Uterus (tissue), 4 donors: ENCODE data around the gene SH3BP5. TPM values are rescaled to one million over a fixed set of nuclear protein-coding genes. Genes with fewer than 3 reads are reported as not detected.

Experiments used
- DNase-seq, 2 donors: peaks; one replicate each; pipeline ENCODE4 v3.0.0-alpha.2; 2019 to 2020
- H3K27ac ChIP-seq, 2 donors: fragments of 200-600 bp; sonication (generic); 1 replicate in 1 of 2; 2 replicates in 1 of 2; pipeline ENCODE4 v1.5.1; 2016 to 2018
- H3K27me3 ChIP-seq, 2 donors: fragments of 200-600 bp; sonication (generic); one replicate each; pipeline ENCODE4 v1.5.1; 2018 to 2019; ENCODE audit warnings: control low read depth in 1 of 2
- H3K36me3 ChIP-seq, 2 donors: fragments of 200-600 bp; sonication (generic); one replicate each; pipeline ENCODE4 v1.5.1; 2019; ENCODE audit warnings: control low read depth in 1 of 2
- H3K4me1 ChIP-seq, 2 donors: fragments of 200-600 bp; sonication (generic); one replicate each; pipeline ENCODE4 v1.5.1; 2018 to 2019; ENCODE audit warnings: control low read depth in 1 of 2
- H3K4me3 ChIP-seq, 2 donors: fragments of 200-600 bp; sonication (generic); 1 replicate in 1 of 2; 2 replicates in 1 of 2; pipeline ENCODE4 v1.5.1; 2018 to 2019; ENCODE audit warnings: mild to moderate bottlenecking in 1 of 2
- H3K9me3 ChIP-seq, 2 donors: fragments of 200-600 bp; sonication (generic); one replicate each; pipeline ENCODE4 v1.5.1; 2019; ENCODE audit warnings: control low read depth in 1 of 2
- POLR2A ChIP-seq, 2 donors: fragments of 450-650 bp; IDR thresholded peaks; one replicate each; pipeline ENCODE4 v1.6.1; 2016; ENCODE audit warnings: antibody characterized with exemption in 2 of 2, mild to moderate bottlenecking in 1 of 2, moderate library complexity in 1 of 2
- intact Hi-C: fragments of 100-400 bp; cut with DNase I; formaldehyde crosslinking; loops from one replicate; pipeline ENCODE4 v1.15.1; 2023; ENCODE audit warnings: low total_unique reads
- total RNA-seq, 4 donors: library from RNA; depleted of rRNA in 3 of 4; stranded (reverse); fragments of >200 nt in 3 of 4; gene quantifications; one replicate each; pipeline versions ENCODE4 v1.1.0 to v1.2.4, GENCODE V29; 2014 to 2023
- TF ChIP-seq, protein P1 (sequence below), 4 experiments: fragments of 200-600 bp in 2 of 4; fragments of 450-650 bp in 2 of 4; sonication (generic) in 2 of 4; IDR thresholded peaks; one replicate each; pipeline ENCODE4 v1.5.1; 2016 to 2019; ENCODE audit warnings: antibody characterized with exemption in 4 of 4, mild to moderate bottlenecking in 2 of 4, moderate library complexity in 1 of 4
- donor health status: DM: yes; HTN: yes; CAD: no.

Gene SH3BP5
- total RNA-seq, 4 donors from 2014 or later, result 58.8 to 154 (median 75.5) TPM

GRCh38 chr3:15269091-15269989 lies 63.0 kb downstream of the SH3BP5 start:
- DNase-seq, result peak; percentile 95 to 96
- peak; percentile 64 to 67 for TF ChIP-seq POLR2A (IDR thresholded peaks at IDR 0.05)
- TF ChIP-seq, protein P1, sequence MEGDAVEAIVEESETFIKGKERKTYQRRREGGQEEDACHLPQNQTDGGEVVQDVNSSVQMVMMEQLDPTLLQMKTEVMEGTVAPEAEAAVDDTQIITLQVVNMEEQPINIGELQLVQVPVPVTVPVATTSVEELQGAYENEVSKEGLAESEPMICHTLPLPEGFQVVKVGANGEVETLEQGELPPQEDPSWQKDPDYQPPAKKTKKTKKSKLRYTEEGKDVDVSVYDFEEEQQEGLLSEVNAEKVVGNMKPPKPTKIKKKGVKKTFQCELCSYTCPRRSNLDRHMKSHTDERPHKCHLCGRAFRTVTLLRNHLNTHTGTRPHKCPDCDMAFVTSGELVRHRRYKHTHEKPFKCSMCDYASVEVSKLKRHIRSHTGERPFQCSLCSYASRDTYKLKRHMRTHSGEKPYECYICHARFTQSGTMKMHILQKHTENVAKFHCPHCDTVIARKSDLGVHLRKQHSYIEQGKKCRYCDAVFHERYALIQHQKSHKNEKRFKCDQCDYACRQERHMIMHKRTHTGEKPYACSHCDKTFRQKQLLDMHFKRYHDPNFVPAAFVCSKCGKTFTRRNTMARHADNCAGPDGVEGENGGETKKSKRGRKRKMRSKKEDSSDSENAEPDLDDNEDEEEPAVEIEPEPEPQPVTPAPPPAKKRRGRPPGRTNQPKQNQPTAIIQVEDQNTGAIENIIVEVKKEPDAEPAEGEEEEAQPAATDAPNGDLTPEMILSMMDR (IDR thresholded peaks at IDR 0.05), result peak in 2 of 4 experiments; percentile 14 to 16
- intact Hi-C loops, result loop anchor here (2.0 to 5.0 kb wide), 2 partner anchors 63 to 108 kb away; partner anchors contain the start of gene SH3BP5
- Histone ChIP-seq H3K9me3 (no peaks in the 10 kb centered on the region), H3K36me3 (no peaks in the 10 kb centered on the region), H3K4me1 (peaks cover 15 to 23% of the 10 kb centered on the region in 2 donors), H3K4me3 (peak overlapping the region in 1 of 2 donors; percentile 8), H3K27ac (peak overlapping the region; percentile 93 to 98), H3K27me3 (no peaks in the 10 kb centered on the region)

- Histone ChIP-seq H3K4me1 (peaks cover 15 to 25% of the 10 kb centered on the region in 2 donors), H3K9me3 (no peaks in the 10 kb centered on the region), H3K27me3 (no peaks in the 10 kb centered on the region), H3K36me3 (no peaks in the 10 kb centered on the region), H3K27ac (peak overlapping the region; percentile 93 to 98), H3K4me3 (no peak overlapping the region)
- DNase-seq, result peak; percentile 88
- no peak for TF ChIP-seq POLR2A (IDR thresholded peaks at IDR 0.05)
- TF ChIP-seq, protein P1 (IDR thresholded peaks at IDR 0.05), result peak; percentile 93 to 97 (median 95)
- intact Hi-C loops, result loop anchor here (2.0 to 5.0 kb wide), 2 partner anchors 65 to 109 kb away; partner anchors contain the start of gene SH3BP5
Observed at GRCh38 chr3:15268033-15268631, 64.3 kb downstream of the SH3BP5 start.

GRCh38 chr3:15267502-15267901 lies 64.9 kb downstream of the SH3BP5 start:
- Histone ChIP-seq H3K4me3 (no peak overlapping the region), H3K9me3 (no peaks in the 10 kb centered on the region), H3K36me3 (no peaks in the 10 kb centered on the region), H3K4me1 (peaks cover 15 to 25% of the 10 kb centered on the region in 2 donors), H3K27me3 (no peaks in the 10 kb centered on the region), H3K27ac (peak overlapping the region; percentile 93 to 98)
- DNase-seq, result no peak
- TF ChIP-seq, protein P1 (IDR thresholded peaks at IDR 0.05), result no peak
- intact Hi-C loops, result loop anchor here (5.0 kb wide), 1 partner anchor 110 kb away; no protein-coding TSS in a partner anchor

DNA sequence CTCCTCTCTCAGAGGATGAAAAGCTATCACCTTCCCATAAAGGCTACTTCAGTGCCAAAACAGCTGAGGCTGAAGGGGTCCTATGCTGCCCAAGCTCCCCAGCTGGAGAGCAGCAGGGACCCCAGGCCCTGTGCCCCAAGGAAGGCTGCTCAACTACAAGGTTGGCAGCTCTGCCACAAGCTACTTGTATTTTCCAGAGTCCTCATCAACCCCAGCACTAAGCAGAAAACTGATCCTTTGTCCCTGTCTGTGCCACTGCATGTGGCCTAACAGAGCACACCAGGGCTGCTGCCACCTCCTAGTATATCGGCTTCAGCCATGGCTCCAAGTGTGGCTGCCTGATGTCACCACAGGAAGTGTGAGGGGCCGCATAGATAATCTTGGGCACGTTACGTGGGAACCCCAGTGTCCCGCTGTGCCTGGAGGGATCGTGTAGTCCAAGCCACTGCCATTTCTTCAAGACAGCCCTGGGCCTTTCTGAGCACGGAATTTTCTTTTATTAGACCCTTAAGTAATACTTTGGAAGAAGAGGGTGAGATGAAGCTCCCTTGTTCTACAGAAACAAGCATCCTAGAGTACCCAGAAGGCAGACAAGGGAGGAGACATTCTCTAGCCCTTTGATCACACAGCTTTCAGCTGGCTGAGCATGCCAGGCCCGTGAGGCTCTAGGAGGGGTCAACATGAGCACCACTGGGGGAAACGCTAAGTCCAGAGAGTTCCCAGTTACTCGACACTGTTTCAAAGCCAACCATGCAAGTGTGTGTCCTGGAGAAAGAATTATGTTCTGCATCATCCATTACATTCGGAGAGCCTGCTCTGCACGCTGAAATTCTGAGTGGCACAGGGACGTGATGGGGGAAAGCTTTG lies 65.6 kb downstream of the SH3BP5 start:
- Histone ChIP-seq H3K36me3 (no peaks in the 10 kb centered on the region), H3K4me3 (no peak overlapping the region), H3K9me3 (no peaks in the 10 kb centered on the region), H3K27ac (peak overlapping the region; percentile 63 to 98), H3K27me3 (no peaks in the 10 kb centered on the region), H3K4me1 (peaks cover 15 to 25% of the 10 kb centered on the region in 2 donors)
- intact Hi-C loops, result loop anchor here (5.0 kb wide), 1 partner anchor 111 kb away; no protein-coding TSS in a partner anchor
- no peak for TF ChIP-seq POLR2A (IDR thresholded peaks at IDR 0.05)
- TF ChIP-seq, protein P1 (IDR thresholded peaks at IDR 0.05), result no peak
- peak in 1 of 2 donors; percentile 16 for DNase-seq
